Measurements from ENCODE around the gene SFXN5. TPM values are rescaled to one million over a fixed set of nuclear protein-coding genes. Genes with fewer than 3 reads are reported as not detected.

SFXN5 gene
- polyA plus RNA-seq, 1 donor from 2014 or later = 5.8 TPM

DNA sequence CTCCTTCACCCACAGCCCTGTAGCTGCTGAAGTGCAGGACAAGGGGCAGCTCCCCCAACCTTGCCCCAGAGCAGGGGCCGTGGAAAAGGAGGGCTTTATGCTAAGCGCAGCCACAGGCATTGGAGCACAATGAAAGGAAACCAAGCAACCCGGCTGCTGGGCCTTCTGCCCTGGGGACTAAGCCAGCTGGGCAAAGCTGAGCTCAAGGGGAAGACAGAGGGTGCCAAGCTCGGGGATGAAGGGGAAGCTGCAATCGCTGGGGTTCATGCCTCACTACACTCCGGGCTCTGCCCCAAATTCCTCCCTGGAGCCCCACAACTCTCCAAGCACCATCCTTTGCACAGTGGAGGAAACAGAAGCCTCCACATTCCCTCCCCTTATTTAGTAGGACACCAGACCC lies 12.4 kb downstream of the SFXN5 start:
- no peaks in the 10 kb centered on the region for H4K20me1 ChIP-seq (ENCODE audit: insufficient read depth)
- no peaks in the 10 kb centered on the region for H3F3A ChIP-seq (ENCODE audit: insufficient read depth, low read length, poor library complexity, severe bottlenecking)
- H3K9ac ChIP-seq (ENCODE audit: low read length) = no peak overlapping the region
- no peaks in the 10 kb centered on the region for H3K27me3 ChIP-seq (ENCODE audit: insufficient read depth, low read depth, low read length)
- TF ChIP-seq MXI1 (conservative IDR thresholded peaks at IDR 0.05; ENCODE audit: poor library complexity, severe bottlenecking) = no peak
- TF ChIP-seq SMC3 (conservative IDR thresholded peaks at IDR 0.05; ENCODE audit: poor library complexity) = no peak
- TF ChIP-seq EZH2 (IDR thresholded peaks at IDR 0.05; ENCODE audit: borderline replicate concordance, insufficient read depth, low read length, poor library complexity, severe bottlenecking) = no peak
- TF ChIP-seq TAF1 (IDR thresholded peaks at IDR 0.05; ENCODE audit: low read depth) = no peak
- no peak for TF ChIP-seq EP300 (conservative IDR thresholded peaks at IDR 0.05; ENCODE audit: poor library complexity, severe bottlenecking)
- TF ChIP-seq RAD21 (conservative IDR thresholded peaks at IDR 0.05) = no peak
- TF ChIP-seq POLR2AphosphoS5 (IDR thresholded peaks at IDR 0.05) = no peak
- TF ChIP-seq, protein P1, sequence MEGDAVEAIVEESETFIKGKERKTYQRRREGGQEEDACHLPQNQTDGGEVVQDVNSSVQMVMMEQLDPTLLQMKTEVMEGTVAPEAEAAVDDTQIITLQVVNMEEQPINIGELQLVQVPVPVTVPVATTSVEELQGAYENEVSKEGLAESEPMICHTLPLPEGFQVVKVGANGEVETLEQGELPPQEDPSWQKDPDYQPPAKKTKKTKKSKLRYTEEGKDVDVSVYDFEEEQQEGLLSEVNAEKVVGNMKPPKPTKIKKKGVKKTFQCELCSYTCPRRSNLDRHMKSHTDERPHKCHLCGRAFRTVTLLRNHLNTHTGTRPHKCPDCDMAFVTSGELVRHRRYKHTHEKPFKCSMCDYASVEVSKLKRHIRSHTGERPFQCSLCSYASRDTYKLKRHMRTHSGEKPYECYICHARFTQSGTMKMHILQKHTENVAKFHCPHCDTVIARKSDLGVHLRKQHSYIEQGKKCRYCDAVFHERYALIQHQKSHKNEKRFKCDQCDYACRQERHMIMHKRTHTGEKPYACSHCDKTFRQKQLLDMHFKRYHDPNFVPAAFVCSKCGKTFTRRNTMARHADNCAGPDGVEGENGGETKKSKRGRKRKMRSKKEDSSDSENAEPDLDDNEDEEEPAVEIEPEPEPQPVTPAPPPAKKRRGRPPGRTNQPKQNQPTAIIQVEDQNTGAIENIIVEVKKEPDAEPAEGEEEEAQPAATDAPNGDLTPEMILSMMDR (IDR thresholded peaks at IDR 0.05; ENCODE audit: poor library complexity, severe bottlenecking) = no peak
- TF ChIP-seq, protein P2, sequence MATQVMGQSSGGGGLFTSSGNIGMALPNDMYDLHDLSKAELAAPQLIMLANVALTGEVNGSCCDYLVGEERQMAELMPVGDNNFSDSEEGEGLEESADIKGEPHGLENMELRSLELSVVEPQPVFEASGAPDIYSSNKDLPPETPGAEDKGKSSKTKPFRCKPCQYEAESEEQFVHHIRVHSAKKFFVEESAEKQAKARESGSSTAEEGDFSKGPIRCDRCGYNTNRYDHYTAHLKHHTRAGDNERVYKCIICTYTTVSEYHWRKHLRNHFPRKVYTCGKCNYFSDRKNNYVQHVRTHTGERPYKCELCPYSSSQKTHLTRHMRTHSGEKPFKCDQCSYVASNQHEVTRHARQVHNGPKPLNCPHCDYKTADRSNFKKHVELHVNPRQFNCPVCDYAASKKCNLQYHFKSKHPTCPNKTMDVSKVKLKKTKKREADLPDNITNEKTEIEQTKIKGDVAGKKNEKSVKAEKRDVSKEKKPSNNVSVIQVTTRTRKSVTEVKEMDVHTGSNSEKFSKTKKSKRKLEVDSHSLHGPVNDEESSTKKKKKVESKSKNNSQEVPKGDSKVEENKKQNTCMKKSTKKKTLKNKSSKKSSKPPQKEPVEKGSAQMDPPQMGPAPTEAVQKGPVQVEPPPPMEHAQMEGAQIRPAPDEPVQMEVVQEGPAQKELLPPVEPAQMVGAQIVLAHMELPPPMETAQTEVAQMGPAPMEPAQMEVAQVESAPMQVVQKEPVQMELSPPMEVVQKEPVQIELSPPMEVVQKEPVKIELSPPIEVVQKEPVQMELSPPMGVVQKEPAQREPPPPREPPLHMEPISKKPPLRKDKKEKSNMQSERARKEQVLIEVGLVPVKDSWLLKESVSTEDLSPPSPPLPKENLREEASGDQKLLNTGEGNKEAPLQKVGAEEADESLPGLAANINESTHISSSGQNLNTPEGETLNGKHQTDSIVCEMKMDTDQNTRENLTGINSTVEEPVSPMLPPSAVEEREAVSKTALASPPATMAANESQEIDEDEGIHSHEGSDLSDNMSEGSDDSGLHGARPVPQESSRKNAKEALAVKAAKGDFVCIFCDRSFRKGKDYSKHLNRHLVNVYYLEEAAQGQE (IDR thresholded peaks at IDR 0.05; ENCODE audit: borderline replicate concordance) = no peak
- no peaks in the 10 kb centered on the region for H3K36me3 ChIP-seq (ENCODE audit: insufficient read depth, low read length)
- H3K4me3 ChIP-seq (ENCODE audit: low read length) = no peak overlapping the region
- H3K4me2 ChIP-seq (ENCODE audit: low read length) = no peak overlapping the region
- H2AFZ ChIP-seq (ENCODE audit: low read depth, low read length) = no peak overlapping the region
- no peak overlapping the region for H3K27ac ChIP-seq (ENCODE audit: low read length)
- no peaks in the 10 kb centered on the region for H3K9me2 ChIP-seq (ENCODE audit: insufficient read depth, low read length)
- H3K9me3 ChIP-seq (ENCODE audit: low read length) = no peaks in the 10 kb centered on the region
- no peaks in the 10 kb centered on the region for H3K79me2 ChIP-seq (replicated peaks; ENCODE audit: insufficient read depth, low read length)

DNA sequence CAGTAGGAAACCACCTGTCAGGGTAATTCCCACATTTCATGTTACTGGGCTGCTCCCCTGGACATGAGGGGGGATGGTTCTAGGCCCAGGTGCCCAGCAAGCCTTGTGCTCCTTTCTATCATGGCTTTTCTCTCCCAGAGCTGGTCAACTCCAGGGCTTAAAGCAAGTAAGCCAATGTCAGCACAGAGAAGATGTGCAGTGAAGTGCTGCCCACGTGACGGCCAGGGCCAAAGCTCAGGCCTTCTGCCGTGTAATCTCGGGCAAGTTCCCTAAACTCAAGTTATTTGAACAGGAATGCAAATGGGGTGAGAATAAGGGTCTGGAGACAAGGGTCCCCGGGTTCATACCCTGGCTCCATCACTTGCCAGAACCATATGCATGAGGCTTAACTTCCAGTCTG lies 16.5 kb downstream of the SFXN5 start:
- H3K9ac ChIP-seq (ENCODE audit: low read length) = no peak overlapping the region
- H3K27me3 ChIP-seq (ENCODE audit: insufficient read depth, low read depth, low read length) = no peaks in the 10 kb centered on the region
- H3K4me2 ChIP-seq (ENCODE audit: low read length) = no peak overlapping the region
- H4K20me1 ChIP-seq (ENCODE audit: insufficient read depth) = no peaks in the 10 kb centered on the region
- H3K79me2 ChIP-seq (replicated peaks; ENCODE audit: insufficient read depth, low read length) = no peaks in the 10 kb centered on the region
- no peaks in the 10 kb centered on the region for H3K9me3 ChIP-seq (ENCODE audit: low read length)
- no peaks in the 10 kb centered on the region for H3K36me3 ChIP-seq (ENCODE audit: insufficient read depth, low read length)
- no peak overlapping the region for H2AFZ ChIP-seq (ENCODE audit: low read depth, low read length)
- H3K4me3 ChIP-seq (ENCODE audit: low read length) = no peak overlapping the region
- H3K9me2 ChIP-seq (ENCODE audit: insufficient read depth, low read length) = no peaks in the 10 kb centered on the region
- H3K27ac ChIP-seq (ENCODE audit: low read length) = no peak overlapping the region
- H3F3A ChIP-seq (ENCODE audit: insufficient read depth, low read length, poor library complexity, severe bottlenecking) = no peaks in the 10 kb centered on the region
- no peak for TF ChIP-seq EZH2 (IDR thresholded peaks at IDR 0.05; ENCODE audit: borderline replicate concordance, insufficient read depth, low read length, poor library complexity, severe bottlenecking)
- TF ChIP-seq SMC3 (conservative IDR thresholded peaks at IDR 0.05; ENCODE audit: poor library complexity) = no peak
- TF ChIP-seq TAF1 (IDR thresholded peaks at IDR 0.05; ENCODE audit: low read depth) = no peak
- no peak for TF ChIP-seq EP300 (conservative IDR thresholded peaks at IDR 0.05; ENCODE audit: poor library complexity, severe bottlenecking)
- TF ChIP-seq POLR2AphosphoS5 (IDR thresholded peaks at IDR 0.05) = no peak
- TF ChIP-seq MXI1 (conservative IDR thresholded peaks at IDR 0.05; ENCODE audit: poor library complexity, severe bottlenecking) = no peak
- no peak for TF ChIP-seq RAD21 (conservative IDR thresholded peaks at IDR 0.05)
- TF ChIP-seq, protein P1 (IDR thresholded peaks at IDR 0.05; ENCODE audit: poor library complexity, severe bottlenecking) = no peak
- TF ChIP-seq, protein P2 (IDR thresholded peaks at IDR 0.05; ENCODE audit: borderline replicate concordance) = no peak

All from neural cell (in vitro differentiated cells).